Vagina (tissue), 2 donors: Measurements from ENCODE around the gene ZCCHC12. TPM values are rescaled to one million over a fixed set of nuclear protein-coding genes. Genes with fewer than 3 reads are reported as not detected.

Source experiments
- DNase-seq, 2 donors: peaks; one replicate each; pipeline ENCODE4 v3.0.0-alpha.2; 2017; ENCODE audit errors: extremely low spot score in 2 of 2
- H3K27ac ChIP-seq: fragments of 200-600 bp; sonication (generic); one replicate; pipeline ENCODE4 v1.5.1; 2019
- H3K27me3 ChIP-seq: fragments of 200-600 bp; sonication (generic); one replicate; pipeline ENCODE4 v1.5.1; 2019
- H3K36me3 ChIP-seq, 2 donors: fragments of 200-600 bp; sonication (generic); one replicate each; pipeline ENCODE4 v1.5.1; 2017 to 2019
- H3K4me1 ChIP-seq: fragments of 200-600 bp; sonication (generic); one replicate; pipeline ENCODE4 v1.5.1; 2019
- H3K4me3 ChIP-seq, 2 donors: fragments of 200-600 bp; sonication (generic); 1 replicate in 1 of 2; 2 replicates in 1 of 2; pipeline ENCODE4 v1.5.1; 2016 to 2019
- H3K9me3 ChIP-seq: fragments of 200-600 bp; sonication (generic); one replicate; pipeline ENCODE4 v1.5.1; 2019
- CTCF ChIP-seq, 3 experiments: fragments of 450-650 bp in 2 of 3; fragments of 200-600 bp in 1 of 3; sonication (generic) in 1 of 3; IDR thresholded peaks; one replicate each; pipeline ENCODE4 v1.5.1; 2017 to 2019; ENCODE audit warnings: antibody characterized with exemption in 3 of 3, mild to moderate bottlenecking in 2 of 3, moderate library complexity in 2 of 3
- POLR2A ChIP-seq, 2 donors: fragments of 450-650 bp; IDR thresholded peaks; one replicate each; pipeline ENCODE4 v1.6.1; 2017; ENCODE audit warnings: antibody characterized with exemption in 2 of 2, mild to moderate bottlenecking in 2 of 2, moderate library complexity in 2 of 2
- POLR2AphosphoS5 ChIP-seq, 2 donors: sonication (generic); formaldehyde crosslinking; IDR thresholded peaks; one replicate each; pipeline ENCODE4 v1.9.0; 2017; ENCODE audit warnings: antibody characterized with exemption in 2 of 2, mild to moderate bottlenecking in 2 of 2, low read depth in 1 of 2; ENCODE audit not compliant: insufficient read depth in 1 of 2
- intact Hi-C: fragments of 100-400 bp; cut with DNase I; formaldehyde crosslinking; loops from one replicate; pipeline ENCODE4 v1.15.1; 2023
- total RNA-seq: library from RNA; depleted of rRNA; stranded (reverse); fragments of >200 nt; gene quantifications from one replicate; pipeline ENCODE4 v1.2.3, GENCODE V29; 2016

The ZCCHC12 gene
- total RNA-seq, 1 donor from 2014 or later: 3.7 TPM

GRCh38 chrX:118867251-118867650 lies 43.6 kb downstream of the ZCCHC12 start:
- Histone ChIP-seq H3K4me1 (peaks cover 7% of the 10 kb centered on the region), H3K27ac (no peak overlapping the region), H3K4me3 (no peak overlapping the region), H3K36me3 (no peaks in the 10 kb centered on the region), H3K9me3 (no peaks in the 10 kb centered on the region), H3K27me3 (no peaks in the 10 kb centered on the region)
- TF ChIP-seq CTCF (IDR thresholded peaks at IDR 0.05): no peak
- no peak for TF ChIP-seq POLR2A (IDR thresholded peaks at IDR 0.05)
- TF ChIP-seq POLR2AphosphoS5 (IDR thresholded peaks at IDR 0.05; ENCODE audit: insufficient read depth in 1 of 2, low read depth in 1 of 2): no peak
- intact Hi-C loops: no loop called here
- no peak for DNase-seq

GRCh38 chrX:118872102-118872566 lies 48.5 kb downstream of the ZCCHC12 start:
- DNase-seq: no peak
- Histone ChIP-seq H3K27ac (no peak overlapping the region), H3K4me3 (no peak overlapping the region), H3K36me3 (no peaks in the 10 kb centered on the region), H3K27me3 (no peaks in the 10 kb centered on the region), H3K9me3 (no peaks in the 10 kb centered on the region), H3K4me1 (peaks cover 7% of the 10 kb centered on the region)
- intact Hi-C loops: no loop called here
- TF ChIP-seq POLR2AphosphoS5 (IDR thresholded peaks at IDR 0.05; ENCODE audit: insufficient read depth in 1 of 2, low read depth in 1 of 2): no peak
- no peak for TF ChIP-seq POLR2A (IDR thresholded peaks at IDR 0.05)
- no peak for TF ChIP-seq CTCF (IDR thresholded peaks at IDR 0.05)

Other genes with a start within 250 kb of the ZCCHC12 start
- 25.8 TPM for gene IL13RA1, start 96.2 kb upstream of the ZCCHC12 start, total RNA-seq
- gene LONRF3, start 150.8 kb downstream of the ZCCHC12 start, total RNA-seq: 9.8 TPM
- not detected for gene CT47C1, start 249.2 kb downstream of the ZCCHC12 start, total RNA-seq